Erythroblast (primary cell): ENCODE results near the gene PRIM1.

Experiments used
- GATA1 ChIP-seq: IDR thresholded peaks from 2 replicates; pipeline ENCODE4 v1.6.1; 2011; ENCODE audit warnings: low read depth, mild to moderate bottlenecking, control low read depth, low read length, moderate library complexity
- POLR2A ChIP-seq: IDR thresholded peaks from 2 replicates; pipeline ENCODE4 v1.6.1; 2011; ENCODE audit warnings: mild to moderate bottlenecking, low read length

DNA sequence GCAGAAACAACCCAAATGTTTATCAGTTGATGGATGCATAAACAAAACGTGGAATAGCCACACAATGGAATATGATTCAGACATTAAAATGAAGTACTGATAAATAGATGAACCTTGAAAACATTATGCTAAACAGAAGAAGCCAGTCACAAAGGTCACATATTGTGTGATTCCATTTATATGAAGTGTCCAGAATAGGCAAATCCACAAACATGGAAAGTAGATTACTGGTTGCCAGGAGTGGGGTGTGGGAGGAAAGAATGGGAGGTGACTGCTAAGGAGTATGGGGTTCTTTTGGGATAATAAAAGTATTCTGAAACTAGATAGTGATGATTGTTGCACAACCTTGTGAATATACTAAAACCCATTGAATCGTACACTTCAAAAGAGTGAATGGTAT is 9.7 kb upstream of the PRIM1 start:
- no peak for TF ChIP-seq POLR2A
- TF ChIP-seq GATA1: no peak
